KMS-11 (cell line): ENCODE data around the gene GGTLC2.
A peak's percentile ranks its signal among the peaks of the same experiment; 100 is the strongest.

Experiments
- H2AFZ ChIP-seq: fragments of 200-600 bp; sonication (generic); 2 replicates; pipeline ENCODE4 v1.6.1; 2016; ENCODE audit warnings: antibody characterized with exemption, mixed run types, low read depth
- H3K27ac ChIP-seq: fragments of 200-600 bp; sonication (generic); 2 replicates; pipeline ENCODE4 v1.6.1; 2016; ENCODE audit warnings: mild to moderate bottlenecking, mixed run types
- H3K27me3 ChIP-seq: fragments of 200-600 bp; sonication (generic); 2 replicates; pipeline ENCODE4 v1.6.1; 2017; ENCODE audit warnings: mild to moderate bottlenecking, low read depth, mixed run types, moderate library complexity; ENCODE audit not compliant: insufficient read depth
- H3K36me3 ChIP-seq: fragments of 200-600 bp; sonication (generic); 2 replicates; pipeline ENCODE4 v1.6.1; 2017; ENCODE audit warnings: mild to moderate bottlenecking, mixed run types; ENCODE audit not compliant: insufficient read depth
- H3K4me1 ChIP-seq: fragments of 200-600 bp; sonication (generic); 2 replicates; pipeline ENCODE4 v1.6.1; 2016; ENCODE audit warnings: mild to moderate bottlenecking, low read depth, mixed run types; ENCODE audit not compliant: poor library complexity, severe bottlenecking
- H3K4me2 ChIP-seq: fragments of 200-600 bp; sonication (generic); 2 replicates; pipeline ENCODE4 v1.7.0; 2016; ENCODE audit warnings: mild to moderate bottlenecking, mixed run types
- H3K4me3 ChIP-seq: fragments of 200-600 bp; sonication (generic); IDR thresholded peaks from 2 replicates; pipeline ENCODE4 v1.6.1; 2017; ENCODE audit warnings: low read depth, low read length, mixed read lengths; ENCODE audit not compliant: insufficient read depth
- H3K79me2 ChIP-seq: fragments of 200-600 bp; sonication (generic); 2 replicates; pipeline ENCODE4 v1.6.1; 2016; ENCODE audit warnings: low read depth, mixed run types; ENCODE audit not compliant: insufficient read depth
- H3K9ac ChIP-seq: fragments of 200-600 bp; sonication (generic); 2 replicates; pipeline ENCODE4 v1.6.1; 2016; ENCODE audit warnings: mild to moderate bottlenecking, mixed run types
- H4K20me1 ChIP-seq: fragments of 200-600 bp; sonication (generic); 2 replicates; pipeline ENCODE4 v1.6.1; 2016; ENCODE audit warnings: mild to moderate bottlenecking, mixed run types; ENCODE audit not compliant: insufficient read depth
- TF ChIP-seq, protein P1 (sequence below): fragments of 200-600 bp; sonication (generic); conservative IDR thresholded peaks from 2 replicates; pipeline ENCODE4 v1.6.1; 2017; ENCODE audit warnings: low read depth, mild to moderate bottlenecking, antibody characterized with exemption, low read length, moderate library complexity, mixed read lengths

GGTLC2 gene

DNA sequence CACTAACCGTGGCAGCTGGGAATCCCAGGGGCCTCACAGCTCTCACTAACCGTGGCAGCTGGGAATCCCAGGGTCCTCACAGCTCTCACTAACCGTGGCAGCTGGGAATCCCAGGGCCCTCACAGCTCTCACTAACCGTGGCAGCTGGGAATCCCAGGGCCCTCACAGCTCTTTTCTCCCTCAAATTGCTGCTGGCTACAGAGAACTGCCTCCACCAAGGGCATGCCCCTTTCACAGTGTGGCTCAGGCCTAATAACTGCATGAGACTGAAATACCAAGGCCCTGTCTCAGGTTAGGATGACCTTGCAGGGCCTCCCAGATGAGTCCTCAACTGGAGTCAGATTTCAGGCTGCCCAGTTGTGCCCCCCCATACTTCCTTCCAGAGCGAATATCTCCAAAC, 35.1 kb upstream of the GGTLC2 start:
- H3K4me2 ChIP-seq, result no peak overlapping the region
- no peak overlapping the region for H3K4me3 ChIP-seq
- no peaks in the 10 kb centered on the region for H3K79me2 ChIP-seq
- no peak overlapping the region for H2AFZ ChIP-seq
- no peaks in the 10 kb centered on the region for H3K4me1 ChIP-seq
- no peaks in the 10 kb centered on the region for H4K20me1 ChIP-seq
- no peaks in the 10 kb centered on the region for H3K36me3 ChIP-seq
- H3K27ac ChIP-seq, result no peak overlapping the region
- no peaks in the 10 kb centered on the region for H3K27me3 ChIP-seq
- H3K9ac ChIP-seq, result no peak overlapping the region
- TF ChIP-seq, protein P1, sequence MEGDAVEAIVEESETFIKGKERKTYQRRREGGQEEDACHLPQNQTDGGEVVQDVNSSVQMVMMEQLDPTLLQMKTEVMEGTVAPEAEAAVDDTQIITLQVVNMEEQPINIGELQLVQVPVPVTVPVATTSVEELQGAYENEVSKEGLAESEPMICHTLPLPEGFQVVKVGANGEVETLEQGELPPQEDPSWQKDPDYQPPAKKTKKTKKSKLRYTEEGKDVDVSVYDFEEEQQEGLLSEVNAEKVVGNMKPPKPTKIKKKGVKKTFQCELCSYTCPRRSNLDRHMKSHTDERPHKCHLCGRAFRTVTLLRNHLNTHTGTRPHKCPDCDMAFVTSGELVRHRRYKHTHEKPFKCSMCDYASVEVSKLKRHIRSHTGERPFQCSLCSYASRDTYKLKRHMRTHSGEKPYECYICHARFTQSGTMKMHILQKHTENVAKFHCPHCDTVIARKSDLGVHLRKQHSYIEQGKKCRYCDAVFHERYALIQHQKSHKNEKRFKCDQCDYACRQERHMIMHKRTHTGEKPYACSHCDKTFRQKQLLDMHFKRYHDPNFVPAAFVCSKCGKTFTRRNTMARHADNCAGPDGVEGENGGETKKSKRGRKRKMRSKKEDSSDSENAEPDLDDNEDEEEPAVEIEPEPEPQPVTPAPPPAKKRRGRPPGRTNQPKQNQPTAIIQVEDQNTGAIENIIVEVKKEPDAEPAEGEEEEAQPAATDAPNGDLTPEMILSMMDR, result no peak

DNA sequence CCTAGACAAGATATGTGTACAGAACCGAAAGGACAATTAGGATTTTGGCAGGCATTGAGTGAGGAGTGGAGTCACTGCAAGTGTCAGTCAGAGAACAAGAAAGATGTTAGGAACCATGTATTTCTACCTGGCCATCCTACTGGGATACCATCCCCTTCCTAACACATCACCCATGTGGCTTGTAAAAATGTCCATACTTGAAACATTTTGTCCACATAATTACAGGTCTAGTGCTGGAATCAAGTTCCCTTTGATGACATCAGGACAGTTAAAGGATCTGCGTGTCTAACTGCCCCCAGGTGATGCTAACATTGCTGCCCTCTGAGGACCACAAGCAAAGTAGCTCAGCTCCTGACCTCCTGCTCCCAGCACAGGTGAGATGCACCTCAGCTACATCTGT, 31.9 kb upstream of the GGTLC2 start:
- TF ChIP-seq, protein P1, result no peak
- no peaks in the 10 kb centered on the region for H3K27me3 ChIP-seq
- H3K36me3 ChIP-seq, result no peaks in the 10 kb centered on the region
- peaks cover 23% of the 10 kb centered on the region for H3K4me1 ChIP-seq
- H3K4me3 ChIP-seq, result no peak overlapping the region
- no peak overlapping the region for H3K4me2 ChIP-seq
- H4K20me1 ChIP-seq, result no peaks in the 10 kb centered on the region
- H3K27ac ChIP-seq, result no peak overlapping the region
- H3K79me2 ChIP-seq, result no peaks in the 10 kb centered on the region
- H2AFZ ChIP-seq, result no peak overlapping the region
- no peak overlapping the region for H3K9ac ChIP-seq

DNA sequence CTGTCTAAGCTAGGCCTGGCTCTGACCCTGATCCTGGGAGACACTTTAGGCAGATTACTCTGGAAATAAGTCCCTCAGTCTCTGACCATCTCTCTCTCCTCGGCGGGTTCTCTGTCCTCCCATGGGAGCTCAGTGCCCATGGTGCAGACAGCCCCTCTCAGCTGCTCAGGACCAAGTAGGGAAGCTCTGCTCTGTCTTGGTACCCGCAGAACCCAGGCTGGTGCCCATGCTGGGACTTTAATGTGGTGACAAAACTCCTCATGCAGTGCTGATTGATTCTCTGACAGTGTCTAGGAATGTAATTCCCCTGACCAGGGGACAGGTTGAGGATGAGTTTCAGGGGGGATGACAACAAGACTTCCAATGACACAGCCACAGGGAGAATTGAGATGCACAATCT, 30.3 kb upstream of the GGTLC2 start:
- Histone ChIP-seq H3K9ac (no peak overlapping the region), H3K4me1 (peaks cover 31% of the 10 kb centered on the region), H2AFZ (no peak overlapping the region), H3K79me2 (no peaks in the 10 kb centered on the region), H3K36me3 (no peaks in the 10 kb centered on the region), H4K20me1 (no peaks in the 10 kb centered on the region), H3K4me2 (no peak overlapping the region), H3K27ac (no peak overlapping the region), H3K4me3 (no peak overlapping the region), H3K27me3 (no peaks in the 10 kb centered on the region)
- TF ChIP-seq, protein P1, result no peak

DNA sequence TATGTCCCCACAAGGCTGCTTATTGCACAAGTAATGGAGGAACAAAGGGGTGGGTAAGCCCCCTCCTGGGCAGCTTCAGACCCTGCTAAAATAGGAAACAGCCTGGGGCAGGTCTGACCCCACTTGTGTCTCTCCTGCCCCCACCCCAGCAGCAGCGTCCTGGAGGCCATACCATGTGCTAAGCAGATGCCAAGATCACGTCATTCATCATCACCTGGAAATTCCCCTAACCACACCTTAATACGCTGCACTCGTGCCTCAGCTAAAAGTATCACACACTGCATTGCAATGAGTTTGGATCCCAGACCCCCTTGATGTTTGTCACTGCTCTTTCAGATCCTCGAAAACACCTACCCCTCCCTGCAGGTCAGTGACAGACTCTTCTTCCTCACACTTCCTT, 27.8 kb upstream of the GGTLC2 start:
- Histone ChIP-seq H3K27ac (peak overlapping the region; percentile 85), H3K4me2 (peak overlapping the region; percentile 69), H3K4me1 (peaks cover 31% of the 10 kb centered on the region), H3K79me2 (no peaks in the 10 kb centered on the region), H4K20me1 (no peaks in the 10 kb centered on the region), H2AFZ (peak overlapping the region; percentile 77), H3K4me3 (no peak overlapping the region), H3K9ac (peak overlapping the region; percentile 68), H3K27me3 (no peaks in the 10 kb centered on the region), H3K36me3 (no peaks in the 10 kb centered on the region)
- TF ChIP-seq, protein P1, result no peak
